Fibroblast of lung (primary cell): ENCODE results near the gene EYS.

Experiments used
- CTCF ChIP-seq, 2 donors: IDR thresholded peaks in 1 of 2; conservative IDR thresholded peaks in 1 of 2; 1 replicate in 1 of 2; 2 replicates in 1 of 2; pipeline ENCODE4 v1.5.1; 2011 to 2012; ENCODE audit warnings: low read length in 2 of 2, control low read depth in 1 of 2, inconsistent platforms in 1 of 2, low read depth in 1 of 2, mild to moderate bottlenecking in 1 of 2
- EZH2 ChIP-seq: IDR thresholded peaks from 2 replicates; pipeline ENCODE4 v1.5.1; 2012; ENCODE audit warnings: low read length, control low read depth, mild to moderate bottlenecking; ENCODE audit errors: missing control alignments

GRCh38 chr6:64072686-64073085 lies 1634.3 kb downstream of the EYS start:
- TF ChIP-seq CTCF (conservative IDR thresholded peaks at IDR 0.05 in 1 of 2, IDR thresholded peaks at IDR 0.05 in 1 of 2; ENCODE audit: low read depth in 1 of 2, low read length in 2 of 2) (no peak), EZH2 (no peak)
